HepG2 (cell line): ENCODE data around the gene DDR2. TPM values are rescaled to one million over a fixed set of nuclear protein-coding genes. Genes with fewer than 3 reads are reported as not detected.

ENCODE experiments used
- ATAC-seq: fragments of 200-7000 bp; cut with Tn5 transposase; 3 replicates; pipeline ENCODE4 v1.9.1; 2020; ENCODE audit warnings: mild to moderate bottlenecking, moderate library complexity
- BruUV-seq: library from RNA; stranded (reverse); fragments of 400-500 nt; replicated peaks from 2 replicates; lab custom pipeline; 2021; lab: Mats Ljungman, UMichigan
- CTCF ChIA-PET: fragments of 300-600 bp; formaldehyde crosslinking; extraction: SDS; loops from one replicate; lab custom pipeline; 2021; ENCODE audit warnings: low total read pairs, inconsistent platforms, low intra/inter-chr PET ratio; lab: Yijun Ruan, JAX
- POLR2A ChIA-PET: fragments of 350-600 bp; sonication (Branson Sonifier 250); formaldehyde crosslinking; loops from one replicate; lab custom pipeline; 2020; ENCODE audit warnings: antibody characterized with exemption, inconsistent platforms; lab: Yijun Ruan, JAX
- DNase-seq: peaks from one replicate; pipeline ENCODE4 v3.0.0-alpha.2; 2015; ENCODE audit warnings: low spot score
- FAIRE-seq: peaks from 3 replicates; lab custom pipeline; 2011; peaks lifted over from hg19 to GRCh38; lab: Jason Lieb, UNC
- H2AFZ ChIP-seq: one replicate; pipeline ENCODE4 v1.6.1; 2011; ENCODE audit warnings: low read length, inconsistent platforms
- H3K27ac ChIP-seq: fragments of 300-600 bp; 3 replicates; pipeline ENCODE4 v1.8.0; 2011; ENCODE audit warnings: mixed run types, mild to moderate bottlenecking, mixed read lengths, low read length, inconsistent platforms; ENCODE audit not compliant: insufficient read depth; ENCODE audit errors: extremely low read length
- H3K27me3 ChIP-seq, 2 experiments: fragments of 200-600 bp in 1 of 2; 2 replicates in 1 of 2; 3 replicates in 1 of 2; pipeline versions ENCODE4 v1.6.0 to v1.8.0; 2011; ENCODE audit warnings: low read length in 2 of 2, mild to moderate bottlenecking in 2 of 2, moderate library complexity in 2 of 2, inconsistent platforms in 1 of 2; ENCODE audit not compliant: insufficient read depth in 2 of 2, control insufficient read depth in 1 of 2
- H3K36me3 ChIP-seq, 2 experiments: fragments of 200-600 bp in 1 of 2; replicated peaks in 1 of 2; 2 replicates in 1 of 2; 3 replicates in 1 of 2; pipeline versions ENCODE4 v1.5.1 to v1.8.0; 2011; ENCODE audit warnings: low read length in 2 of 2, inconsistent platforms in 1 of 2; ENCODE audit not compliant: insufficient read depth in 2 of 2, control insufficient read depth in 1 of 2
- H3K4me1 ChIP-seq: 2 replicates; pipeline ENCODE4 v1.5.1; 2012; ENCODE audit warnings: low read length, inconsistent platforms; ENCODE audit not compliant: insufficient read depth
- H3K4me2 ChIP-seq: 2 replicates; pipeline ENCODE4 v1.6.0; 2011; ENCODE audit warnings: low read depth, low read length, inconsistent platforms
- H3K4me3 ChIP-seq, 3 experiments: fragments of 200-600 bp in 1 of 3; sonication (generic), shearing (Covaris generic) in 1 of 3; replicated peaks in 1 of 3; 2 replicates each; pipeline ENCODE4 v1.5.1; 2011 to 2016; ENCODE audit warnings: low read length in 3 of 3, inconsistent platforms in 2 of 3, low read depth in 2 of 3, mild to moderate bottlenecking in 2 of 3, control low read depth in 1 of 3, mixed read lengths in 1 of 3; ENCODE audit not compliant: insufficient read depth in 1 of 3
- H3K79me2 ChIP-seq: one replicate; pipeline ENCODE4 v1.6.1; 2011; ENCODE audit warnings: low read length, inconsistent platforms; ENCODE audit not compliant: insufficient read depth
- H3K9ac ChIP-seq: 2 replicates; pipeline ENCODE4 v1.6.0; 2011; ENCODE audit warnings: mild to moderate bottlenecking, low read depth, low read length, inconsistent platforms; ENCODE audit not compliant: insufficient read depth
- H3K9me3 ChIP-seq: 2 replicates; pipeline ENCODE4 v1.5.1; 2012; ENCODE audit warnings: mild to moderate bottlenecking, low read length
- H4K20me1 ChIP-seq: 2 replicates; pipeline ENCODE4 v1.6.0; 2011; ENCODE audit warnings: inconsistent platforms, mild to moderate bottlenecking, low read length, moderate library complexity; ENCODE audit not compliant: insufficient read depth
- ARID5B ChIP-seq: IDR thresholded peaks from 2 replicates; pipeline ENCODE4 v1.4.0; 2020; ENCODE audit warnings: mild to moderate bottlenecking, missing genetic modification reagents
- DMAP1 ChIP-seq: IDR thresholded peaks from 2 replicates; pipeline ENCODE4 v1.6.1; 2016
- FOXO1 ChIP-seq: sonication (generic); formaldehyde crosslinking; IDR thresholded peaks from 2 replicates; pipeline ENCODE4 v1.4.0; 2020; ENCODE audit warnings: missing genetic modification reagents
- HMG20A ChIP-seq: IDR thresholded peaks from 2 replicates; pipeline ENCODE4 v1.6.1; 2016; ENCODE audit warnings: borderline replicate concordance
- KAT8 ChIP-seq: IDR thresholded peaks from 2 replicates; pipeline ENCODE4 v1.6.1; 2016; ENCODE audit warnings: missing genetic modification reagents, missing compliant biosample characterization
- KLF16 ChIP-seq, 2 experiments: sonication (generic) in 1 of 2; formaldehyde crosslinking in 1 of 2; IDR thresholded peaks; 2 replicates each; pipeline versions ENCODE4 v1.6.1 to v1.8.0; 2016 to 2023; ENCODE audit warnings: missing genetic modification reagents in 2 of 2, missing compliant biosample characterization in 1 of 2
- PAXIP1 ChIP-seq: sonication (generic); formaldehyde crosslinking; conservative IDR thresholded peaks from 2 replicates; pipeline ENCODE4 v1.4.0; 2020; ENCODE audit warnings: mild to moderate bottlenecking, missing genetic modification reagents, moderate library complexity
- SOX6 ChIP-seq, 2 experiments: fragments of 450-650 bp in 1 of 2; sonication (generic) in 1 of 2; formaldehyde crosslinking in 1 of 2; IDR thresholded peaks; 2 replicates each; pipeline versions ENCODE4 v1.4.0 to v1.6.1; 2017 to 2020; ENCODE audit warnings: antibody characterized with exemption in 1 of 2, mild to moderate bottlenecking in 1 of 2, missing genetic modification reagents in 1 of 2
- TARDBP ChIP-seq: sonication (generic); formaldehyde crosslinking; IDR thresholded peaks from 2 replicates; pipeline ENCODE4 v1.8.0; 2022; ENCODE audit warnings: mild to moderate bottlenecking, missing genetic modification reagents
- TSC22D2 ChIP-seq: sonication (generic); formaldehyde crosslinking; IDR thresholded peaks from 2 replicates; pipeline ENCODE4 v1.5.1; 2020; ENCODE audit warnings: missing genetic modification reagents, mild to moderate bottlenecking, borderline replicate concordance
- XRCC5 ChIP-seq: fragments of 200-400 bp; formaldehyde crosslinking; optimal IDR thresholded peaks from 2 replicates; pipeline ENCODE3; 2017; ENCODE audit warnings: mild to moderate bottlenecking, low read length
- ZBTB21 ChIP-seq: sonication (generic); formaldehyde crosslinking; IDR thresholded peaks from 2 replicates; pipeline ENCODE4 v1.4.0; 2020; ENCODE audit warnings: missing genetic modification reagents
- ZBTB7A ChIP-seq: sonication (generic); formaldehyde crosslinking; IDR thresholded peaks from 2 replicates; pipeline ENCODE4 v1.8.0; 2022; ENCODE audit warnings: mild to moderate bottlenecking, missing genetic modification reagents
- ZMYM4 ChIP-seq: sonication (generic); formaldehyde crosslinking; IDR thresholded peaks from 2 replicates; pipeline ENCODE4 v1.8.1; 2023; ENCODE audit warnings: mild to moderate bottlenecking, missing genetic modification reagents
- ZNF225 ChIP-seq: sonication (generic); formaldehyde crosslinking; IDR thresholded peaks from 2 replicates; pipeline ENCODE4 v1.4.0; 2020; ENCODE audit warnings: mild to moderate bottlenecking, missing genetic modification reagents
- ZNF501 ChIP-seq: sonication (generic); formaldehyde crosslinking; IDR thresholded peaks from 2 replicates; pipeline ENCODE4 v1.5.1; 2020; ENCODE audit warnings: mild to moderate bottlenecking, moderate library complexity, missing genetic modification reagents
- ZNF564 ChIP-seq: sonication (generic); formaldehyde crosslinking; IDR thresholded peaks from 2 replicates; pipeline ENCODE4 v1.8.1; 2023; ENCODE audit warnings: mild to moderate bottlenecking, missing genetic modification reagents
- ZNF589 ChIP-seq: sonication (generic); formaldehyde crosslinking; conservative IDR thresholded peaks from 2 replicates; pipeline ENCODE4 v1.8.0; 2022; ENCODE audit warnings: mild to moderate bottlenecking, moderate library complexity, missing genetic modification reagents
- WGBS: methylation state at CpG from one replicate; pipeline ENCODE4 v1.1.6; 2017; ENCODE audit warnings: low lambda C conversion rate; 5-methylcytosine and 5-hydroxymethylcytosine counted together
- in situ Hi-C: cut with HindIII; loops from 2 replicates; pipeline ENCODE4 v1.10.0; 2017; ENCODE audit warnings: low pct_unique_long_range_greater_than_20kb; ENCODE audit not compliant: extremely low pct_ligation_motif_present
- intact Hi-C: fragments of 100-400 bp; cut with micrococcal nuclease; formaldehyde crosslinking; loops from one replicate; pipeline ENCODE4 v1.10.0; 2022; ENCODE audit not compliant: unreplicated experiment
- polyA plus RNA-seq, 8 experiments: library from polyadenylated mRNA; depleted of rRNA in 3 of 8; stranded (reverse) in 7 of 8; unstranded in 1 of 8; fragments of >200 nt; fragmentation: Illumina TruSeq in 4 of 8; extraction: Trizol in 4 of 8; gene quantifications; 2 replicates each; pipeline versions ENCODE4 v1.2.1 to v1.2.3, GENCODE V29; 2011 to 2016; ENCODE audit warnings: low read depth in 4 of 8, missing spikeins in 1 of 8, mixed read lengths in 1 of 8; ENCODE audit not compliant: insufficient read depth in 1 of 8
- total RNA-seq, 5 experiments: library from RNA; depleted of rRNA; stranded (reverse); fragments of >200 nt; fragmentation: Illumina TruSeq; extraction: Trizol; gene quantifications; 2 replicates each; pipeline ENCODE4 v1.2.3, GENCODE V29; 2016; ENCODE audit warnings: low read depth in 1 of 5

Gene DDR2
- total and polyA plus RNA-seq, 2 of the 13 experiments (the other 11 are each of a cell fraction or from before 2014, with no cell fraction given), result 0.36 to 0.38 TPM

- TF ChIP-seq TSC22D2 (CRISPR knock-in tag), result no peak
- TF ChIP-seq DMAP1 (CRISPR knock-in tag), result no peak
- no peak for TF ChIP-seq ZNF225 (CRISPR knock-in tag)
These were observed 48.8 kb downstream of the DDR2 start (continued) for GRCh38 chr1:162681122-162681436.

- in situ Hi-C loops (no loop called here), intact Hi-C loops (no loop called here)
- no peaks in the 10 kb centered on the region for H3K79me2 ChIP-seq
- no peaks in the 10 kb centered on the region for H3K36me3 ChIP-seq
- FAIRE-seq, result peak; percentile 77
- peak overlapping the region; percentile 55 for H3K27ac ChIP-seq
- peak overlapping the region; percentile 56 for H3K4me2 ChIP-seq
- ChIA-PET CTCF (no interaction called here), POLR2A (no interaction called here)
- H3K9me3 ChIP-seq, result no peaks in the 10 kb centered on the region
- no peak overlapping the region for H2AFZ ChIP-seq
- no peak overlapping the region for H3K9ac ChIP-seq
- ATAC-seq, result peak; percentile 85
- peaks cover 42% of the 10 kb centered on the region for H3K4me1 ChIP-seq
- no CpG with 5 or more reads among the region's 1 CpG for WGBS
- no peaks in the 10 kb centered on the region for H3K27me3 ChIP-seq
- no peaks in the 10 kb centered on the region for H4K20me1 ChIP-seq
- H3K4me3 ChIP-seq, result peak overlapping the region in 1 of 3 experiments; percentile 20; a peak in 2 of 6 replicates
- no TSS peak for BruUV-seq
- DNase-seq, result peak; percentile 67
- TF ChIP-seq SOX6 (IDR thresholded peaks at IDR 0.05), result no peak
- TF ChIP-seq SOX6 (CRISPR knock-in tag; IDR thresholded peaks at IDR 0.05), result peak; percentile 33; the same call in 1 of the 2 replicates
- TF ChIP-seq XRCC5, result peak; percentile 45
- 0 out of 4 replicates have a peak, but pooled peaks of 1 of the 2 experiments have one; percentile 17 for TF ChIP-seq KLF16 (CRISPR knock-in tag; IDR thresholded peaks at IDR 0.05)
- peak; percentile 69 for TF ChIP-seq PAXIP1 (CRISPR knock-in tag)
- no peak; the same call in 1 of the 2 replicates for TF ChIP-seq FOXO1 (CRISPR knock-in tag)
- peak; percentile 69; the same call in 1 of the 2 replicates for TF ChIP-seq ZBTB7A (CRISPR knock-in tag)
- peak; percentile 56; the same call in 1 of the 2 replicates for TF ChIP-seq HMG20A (CRISPR knock-in tag)
- TF ChIP-seq TARDBP (CRISPR knock-in tag), result peak; percentile 35; the same call in 1 of the 2 replicates
- peak; percentile 55 for TF ChIP-seq ARID5B (CRISPR knock-in tag)
- 0 out of 2 replicates have a peak, but pooled peaks have one; percentile 24 for TF ChIP-seq ZBTB21
- 0 out of 2 replicates have a peak, but pooled peaks have one; percentile 11 for TF ChIP-seq KAT8 (CRISPR knock-in tag)
- TF ChIP-seq ZMYM4 (CRISPR knock-in tag), result peak; percentile 82
- TF ChIP-seq ZNF564 (CRISPR knock-in tag), result no peak
- TF ChIP-seq ZNF589 (CRISPR knock-in tag), result no peak
- 0 out of 2 replicates have a peak, but pooled peaks have one; percentile 36 for TF ChIP-seq ZNF501 (CRISPR knock-in tag)
These were observed 49.8 kb downstream of the DDR2 start for GRCh38 chr1:162682013-162682419.
